Lower leg skin (tissue), 4 donors: ENCODE measurements around the gene EDA. TPM values are rescaled to one million over a fixed set of nuclear protein-coding genes. Genes with fewer than 3 reads are reported as not detected.

Source experiments
- DNase-seq, 2 donors: peaks; one replicate each; pipeline ENCODE4 v3.0.0-alpha.2; 2019; ENCODE audit warnings: low spot score in 2 of 2
- H3K4me3 ChIP-seq: fragments of 200-600 bp; sonication (generic); 2 replicates; pipeline ENCODE4 v1.5.1; 2017; ENCODE audit warnings: mild to moderate bottlenecking, low read depth; ENCODE audit not compliant: poor library complexity, severe bottlenecking
- POLR2A ChIP-seq, 2 donors: fragments of 450-650 bp; IDR thresholded peaks; one replicate each; pipeline ENCODE4 v1.6.1; 2016 to 2017; ENCODE audit warnings: antibody characterized with exemption in 2 of 2, mild to moderate bottlenecking in 1 of 2, moderate library complexity in 1 of 2
- WGBS, 2 donors: methylation state at CpG; one replicate each; pipeline ENCODE4 v1.1.5; 2018; 5-methylcytosine and 5-hydroxymethylcytosine counted together
- intact Hi-C: fragments of 100-400 bp; cut with DNase I; formaldehyde crosslinking; loops from one replicate; pipeline ENCODE4 v1.15.0; 2023; ENCODE audit warnings: low total_unique reads
- total RNA-seq, 4 donors: library from RNA; depleted of rRNA; stranded (reverse); fragments of >200 nt; gene quantifications; one replicate each; pipeline ENCODE4 v1.1.0, GENCODE V29; 2016
- TF ChIP-seq, protein P1 (sequence below), 3 donors: fragments of 450-650 bp; IDR thresholded peaks; one replicate each; pipeline ENCODE4 v1.5.1; 2016; ENCODE audit warnings: antibody characterized with exemption in 3 of 3, mild to moderate bottlenecking in 3 of 3, moderate library complexity in 2 of 3

The EDA gene
- total RNA-seq, 4 donors from 2014 or later, result 3.0 to 9.9 (median 4.5) TPM

DNA sequence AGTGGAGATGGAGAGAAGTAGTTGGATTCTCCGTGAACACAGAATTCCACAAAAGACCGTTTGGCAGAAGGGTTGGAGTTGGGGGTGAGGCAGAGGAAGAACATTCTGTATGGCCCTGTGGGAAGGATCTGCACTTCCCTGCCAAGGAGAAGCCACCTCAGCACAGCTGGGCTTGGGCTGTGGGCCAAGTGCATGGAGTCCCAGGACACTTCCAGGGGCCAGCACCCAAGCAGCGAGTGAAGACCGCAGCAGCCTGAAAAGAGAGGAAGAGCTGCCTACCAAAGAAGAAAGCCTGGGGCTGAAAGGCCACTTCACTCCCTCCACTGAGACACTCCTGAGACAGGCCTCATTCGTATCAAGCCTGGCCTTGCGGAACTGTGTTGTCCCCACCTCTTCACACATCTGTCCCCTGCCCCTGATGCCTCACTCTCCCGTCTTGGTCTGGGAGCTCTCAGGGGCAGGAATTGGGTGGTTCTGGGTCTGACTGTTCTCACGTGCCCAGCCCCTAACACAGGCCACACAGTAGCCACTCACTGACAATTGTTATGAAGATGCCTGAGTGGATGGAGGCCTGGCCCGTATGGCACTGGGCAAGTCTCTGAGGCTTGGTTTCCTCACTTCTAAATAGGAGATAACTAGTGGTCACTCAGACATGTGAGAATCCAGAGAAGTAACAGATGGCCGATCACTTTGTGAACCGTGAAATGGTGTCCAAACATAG is 437.1 kb downstream of the EDA start:
- WGBS, 2 donors, result 64 to 88% methylated on average over 9 to 11 of the region's 11 CpGs
- H3K4me3 ChIP-seq, result no peak overlapping the region
- TF ChIP-seq, protein P1, sequence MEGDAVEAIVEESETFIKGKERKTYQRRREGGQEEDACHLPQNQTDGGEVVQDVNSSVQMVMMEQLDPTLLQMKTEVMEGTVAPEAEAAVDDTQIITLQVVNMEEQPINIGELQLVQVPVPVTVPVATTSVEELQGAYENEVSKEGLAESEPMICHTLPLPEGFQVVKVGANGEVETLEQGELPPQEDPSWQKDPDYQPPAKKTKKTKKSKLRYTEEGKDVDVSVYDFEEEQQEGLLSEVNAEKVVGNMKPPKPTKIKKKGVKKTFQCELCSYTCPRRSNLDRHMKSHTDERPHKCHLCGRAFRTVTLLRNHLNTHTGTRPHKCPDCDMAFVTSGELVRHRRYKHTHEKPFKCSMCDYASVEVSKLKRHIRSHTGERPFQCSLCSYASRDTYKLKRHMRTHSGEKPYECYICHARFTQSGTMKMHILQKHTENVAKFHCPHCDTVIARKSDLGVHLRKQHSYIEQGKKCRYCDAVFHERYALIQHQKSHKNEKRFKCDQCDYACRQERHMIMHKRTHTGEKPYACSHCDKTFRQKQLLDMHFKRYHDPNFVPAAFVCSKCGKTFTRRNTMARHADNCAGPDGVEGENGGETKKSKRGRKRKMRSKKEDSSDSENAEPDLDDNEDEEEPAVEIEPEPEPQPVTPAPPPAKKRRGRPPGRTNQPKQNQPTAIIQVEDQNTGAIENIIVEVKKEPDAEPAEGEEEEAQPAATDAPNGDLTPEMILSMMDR (IDR thresholded peaks at IDR 0.05), result no peak
- TF ChIP-seq POLR2A (IDR thresholded peaks at IDR 0.05), result no peak
- intact Hi-C loops, result no loop called here
- peak in 1 of 2 donors; percentile 74 for DNase-seq

DNA sequence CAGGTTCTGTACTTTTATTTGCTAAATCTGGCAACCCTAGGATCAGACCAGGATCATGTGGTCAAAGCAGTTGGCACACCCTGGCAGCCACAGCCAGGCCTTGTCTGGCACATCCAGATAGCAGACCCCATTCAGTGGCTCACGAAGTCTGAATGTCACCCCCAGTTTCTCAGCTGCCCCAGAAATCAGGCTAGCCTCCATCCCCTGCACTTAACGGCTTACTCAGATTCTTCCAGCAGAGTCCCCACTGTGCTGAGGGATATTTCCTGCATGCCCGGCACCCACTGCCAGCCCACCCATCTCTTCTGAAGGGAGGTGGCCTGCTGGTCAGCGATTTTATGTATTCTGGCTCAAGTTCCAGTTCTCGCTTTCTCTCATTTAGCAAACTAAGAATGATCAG is 438.5 kb downstream of the EDA start:
- peak in 1 of 2 donors; percentile 50 for DNase-seq
- WGBS, 2 donors, result 71 to 86% methylated on average over 5 of the region's 5 CpGs
- intact Hi-C loops, result no loop called here

DNA sequence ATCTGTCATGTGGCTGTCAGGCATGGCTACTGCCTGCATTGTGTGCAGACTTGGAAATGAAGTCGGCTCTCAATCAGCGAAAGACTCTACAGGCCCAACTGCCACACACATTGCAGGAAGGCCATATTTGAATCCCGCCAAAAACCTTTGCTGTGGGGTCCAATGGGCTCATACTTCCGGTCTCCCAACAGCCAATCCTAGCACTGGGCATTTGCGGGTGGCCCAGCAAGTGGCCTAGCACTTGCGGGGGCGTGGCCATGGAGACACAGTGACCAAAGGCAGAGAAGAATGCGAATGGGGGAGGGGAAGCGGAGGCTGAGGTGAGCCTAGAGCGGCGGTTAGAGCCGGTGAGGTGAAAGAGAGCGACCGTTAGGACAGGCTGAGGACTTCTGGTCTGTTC is 446.2 kb downstream of the EDA start, which contains the start of gene OTUD6A:
TSS of gene OTUD6A (plus strand) at position 382 of the 400 bp plus-strand sequence. CDS start 68 bp downstream, outside the sequence.
- TF ChIP-seq, protein P1 (IDR thresholded peaks at IDR 0.05), result no peak
- TF ChIP-seq POLR2A (IDR thresholded peaks at IDR 0.05), result no peak
- intact Hi-C loops, result no loop called here
- WGBS, 2 donors, result 90 to 96% methylated on average over 13 to 14 of the region's 14 CpGs
- DNase-seq, result no peak
- H3K4me3 ChIP-seq, result no peak within 1 kb of the TSS

More for the DNA sequence above, 438.5 kb downstream of the EDA start:
- TF ChIP-seq, protein P1 (IDR thresholded peaks at IDR 0.05), result no peak
- no peak for TF ChIP-seq POLR2A (IDR thresholded peaks at IDR 0.05)
- H3K4me3 ChIP-seq, result no peak overlapping the region

DNA sequence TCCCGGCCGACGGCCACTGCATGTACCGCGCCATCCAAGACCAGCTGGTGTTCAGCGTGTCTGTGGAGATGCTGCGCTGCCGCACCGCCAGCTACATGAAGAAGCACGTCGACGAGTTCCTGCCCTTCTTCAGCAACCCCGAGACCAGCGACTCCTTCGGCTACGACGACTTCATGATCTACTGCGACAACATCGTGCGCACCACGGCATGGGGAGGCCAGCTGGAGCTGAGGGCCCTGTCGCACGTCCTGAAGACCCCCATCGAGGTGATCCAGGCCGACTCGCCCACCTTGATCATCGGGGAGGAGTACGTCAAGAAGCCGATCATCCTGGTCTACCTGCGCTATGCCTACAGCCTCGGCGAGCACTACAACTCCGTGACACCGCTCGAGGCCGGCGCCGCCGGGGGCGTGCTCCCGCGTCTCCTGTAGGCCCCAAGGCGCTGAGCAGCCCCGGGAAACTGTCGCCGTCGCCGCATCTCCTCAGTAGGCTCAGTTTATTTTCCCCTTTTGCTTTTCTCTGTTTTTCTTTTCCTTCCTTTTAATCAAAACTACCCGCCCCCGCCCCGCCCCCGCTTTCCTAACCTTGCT is 447.1 kb downstream of the EDA start:
- DNase-seq, result no peak
- WGBS, 2 donors, result 88 to 96% methylated on average over 12 to 52 of the region's 52 CpGs
- H3K4me3 ChIP-seq, result no peak overlapping the region
- TF ChIP-seq, protein P1 (IDR thresholded peaks at IDR 0.05), result no peak
- no peak for TF ChIP-seq POLR2A (IDR thresholded peaks at IDR 0.05)
- intact Hi-C loops, result no loop called here

DNA sequence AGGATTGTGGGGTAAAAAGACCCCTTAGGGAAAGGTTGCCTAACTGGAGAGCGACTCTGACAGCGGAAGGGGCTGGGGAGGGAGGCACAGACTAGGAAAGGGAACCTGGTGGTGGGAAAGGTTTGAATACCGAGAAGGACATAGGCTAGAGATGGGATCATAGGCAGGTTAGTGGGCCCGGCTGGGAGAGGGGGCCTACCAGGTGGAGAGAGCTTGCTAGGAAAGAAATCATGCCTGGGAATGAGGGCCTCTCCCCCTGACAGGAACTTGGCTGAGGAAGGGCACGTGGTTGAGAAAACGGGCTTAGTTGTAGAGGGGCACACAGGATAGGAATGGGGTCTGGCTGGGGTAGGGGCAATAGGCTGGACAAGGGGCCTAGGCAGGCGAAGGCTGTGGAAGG is 450.7 kb downstream of the EDA start:
- no peak for TF ChIP-seq POLR2A (IDR thresholded peaks at IDR 0.05)
- TF ChIP-seq, protein P1 (IDR thresholded peaks at IDR 0.05), result no peak
- H3K4me3 ChIP-seq, result no peak overlapping the region
- DNase-seq, result no peak
- intact Hi-C loops, result no loop called here
- WGBS, 2 donors, result 78 to 92% methylated on average over 7 of the region's 7 CpGs
